GM12891 (cell line): ENCODE data around the gene ARID4B.

Experiments used
- POLR2A ChIP-seq: IDR thresholded peaks from 2 replicates; pipeline ENCODE4 v1.6.1; 2011; ENCODE audit warnings: low read depth, low read length, control low read depth
- POLR2AphosphoS5 ChIP-seq: IDR thresholded peaks from 2 replicates; pipeline ENCODE4 v1.6.1; 2011; ENCODE audit warnings: low read depth, low read length, control low read depth
- TAF1 ChIP-seq: IDR thresholded peaks from 2 replicates; pipeline ENCODE4 v1.6.1; 2011; ENCODE audit warnings: low read depth, low read length, control low read depth

DNA sequence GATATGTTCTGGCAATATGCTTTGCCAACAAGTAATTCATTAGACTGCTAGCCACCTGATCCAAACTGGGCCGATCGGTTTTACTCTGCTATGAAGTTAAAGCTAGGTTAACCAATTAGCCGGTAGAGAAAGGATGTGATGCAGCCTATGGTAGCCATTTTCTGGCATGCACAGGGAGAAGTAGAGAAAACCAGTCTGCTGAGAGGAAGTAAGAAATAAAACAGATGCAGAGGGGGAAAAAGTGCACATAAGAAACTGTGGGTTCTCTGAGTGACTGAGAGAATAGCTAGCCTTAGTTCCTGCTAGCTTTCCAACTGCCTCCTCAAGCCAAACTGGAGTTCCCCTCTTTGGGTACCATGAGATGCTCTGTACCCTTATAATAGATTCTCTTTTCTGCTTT, 52.8 kb downstream of the ARID4B start:
- TF ChIP-seq POLR2AphosphoS5 (no peak), TAF1 (no peak), POLR2A (0 out of 2 replicates have a peak, but pooled peaks have one; percentile 21)
